ENCODE data around the gene ZNF71. TPM values are rescaled to one million over a fixed set of nuclear protein-coding genes. Genes with fewer than 3 reads are reported as not detected.

The ZNF71 gene
- total RNA-seq, 1 donor from 2014 or later, result 6.1 TPM

GRCh38 chr19:56623006-56623405, 27.9 kb downstream of the ZNF71 start:
- no peak for TF ChIP-seq CTCF (IDR thresholded peaks at IDR 0.05; ENCODE audit: insufficient read depth, low read length, severe bottlenecking)
- H3K27me3 ChIP-seq (ENCODE audit: control insufficient read depth, insufficient read depth, low read length), result no peaks in the 10 kb centered on the region
- FAIRE-seq (no peak), DNase-seq (ENCODE audit: low read depth) (no peak)
- peaks cover 3% of the 10 kb centered on the region for H3K36me3 ChIP-seq (ENCODE audit: control insufficient read depth, insufficient read depth, low read length)
- no peak overlapping the region for H3K4me3 ChIP-seq (ENCODE audit: low read depth, low read length)

- FAIRE-seq, result no peak
These were observed 30.6 kb downstream of the ZNF71 start for GRCh38 chr19:56625708-56626107.

GRCh38 chr19:56633021-56633420, 37.9 kb downstream of the ZNF71 start:
- Histone ChIP-seq H3K36me3 (ENCODE audit: control insufficient read depth, insufficient read depth, low read length) (no peaks in the 10 kb centered on the region), H3K4me3 (ENCODE audit: low read depth, low read length) (no peak overlapping the region), H3K27me3 (ENCODE audit: control insufficient read depth, insufficient read depth, low read length) (no peaks in the 10 kb centered on the region)
- FAIRE-seq, result no peak
- no peak for DNase-seq (ENCODE audit: low read depth)
- no peak for TF ChIP-seq CTCF (IDR thresholded peaks at IDR 0.05; ENCODE audit: insufficient read depth, low read length, severe bottlenecking)

More at GRCh38 chr19:56625708-56626107, 30.6 kb downstream of the ZNF71 start:
- Histone ChIP-seq H3K27me3 (ENCODE audit: control insufficient read depth, insufficient read depth, low read length) (no peaks in the 10 kb centered on the region), H3K4me3 (ENCODE audit: low read depth, low read length) (no peak overlapping the region), H3K36me3 (ENCODE audit: control insufficient read depth, insufficient read depth, low read length) (peaks cover 3% of the 10 kb centered on the region)
- DNase-seq (ENCODE audit: low read depth), result no peak
- no peak for TF ChIP-seq CTCF (IDR thresholded peaks at IDR 0.05; ENCODE audit: insufficient read depth, low read length, severe bottlenecking)

GRCh38 chr19:56637976-56638555, 43.0 kb downstream of the ZNF71 start:
- DNase-seq (ENCODE audit: low read depth), result peak; percentile 49
- Histone ChIP-seq H3K36me3 (ENCODE audit: control insufficient read depth, insufficient read depth, low read length) (no peaks in the 10 kb centered on the region), H3K27me3 (ENCODE audit: control insufficient read depth, insufficient read depth, low read length) (no peaks in the 10 kb centered on the region), H3K4me3 (ENCODE audit: low read depth, low read length) (no peak overlapping the region)
- FAIRE-seq, result no peak
- no peak for TF ChIP-seq CTCF (IDR thresholded peaks at IDR 0.05; ENCODE audit: insufficient read depth, low read length, severe bottlenecking)

GRCh38 chr19:56639217-56639616, 44.1 kb downstream of the ZNF71 start:
- DNase-seq (ENCODE audit: low read depth) (no peak), FAIRE-seq (no peak)
- H3K4me3 ChIP-seq (ENCODE audit: low read depth, low read length), result no peak overlapping the region
- H3K36me3 ChIP-seq (ENCODE audit: control insufficient read depth, insufficient read depth, low read length), result no peaks in the 10 kb centered on the region
- no peaks in the 10 kb centered on the region for H3K27me3 ChIP-seq (ENCODE audit: control insufficient read depth, insufficient read depth, low read length)
- TF ChIP-seq CTCF (IDR thresholded peaks at IDR 0.05; ENCODE audit: insufficient read depth, low read length, severe bottlenecking), result no peak

Data from bronchial epithelial cell (primary cell).